ENCODE data around the gene ATXN2.

DNA sequence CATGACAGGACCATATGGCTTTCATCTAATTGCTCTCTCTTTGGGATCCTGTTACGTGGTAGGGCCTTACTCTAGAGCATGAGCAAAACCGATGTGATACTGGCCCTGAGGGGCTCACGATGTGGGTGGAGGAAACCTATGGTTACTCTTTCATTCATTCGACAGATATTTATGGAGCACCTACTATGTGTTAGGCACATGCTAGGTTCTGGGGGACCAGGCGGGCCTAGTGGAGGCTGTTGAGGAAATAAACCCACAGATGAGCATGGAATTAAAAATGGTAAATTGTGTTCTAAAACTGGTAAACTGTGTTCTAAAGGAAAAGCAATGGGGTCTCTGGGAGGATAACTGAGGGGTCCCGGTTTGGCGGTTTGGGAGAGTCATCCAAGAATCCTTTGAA lies 178.6 kb downstream of the ATXN2 start:
- TF ChIP-seq POLR2A (IDR thresholded peaks at IDR 0.05) (no peak), CTCF (IDR thresholded peaks at IDR 0.05) (no peak), EP300 (IDR thresholded peaks at IDR 0.05) (no peak)
